ENCODE results near the gene FURIN. TPM values are rescaled to one million over a fixed set of nuclear protein-coding genes. Genes with fewer than 3 reads are reported as not detected.

FURIN gene
- total and polyA plus RNA-seq, 9 of the 15 experiments (the other 6 are each of a cell fraction or from before 2014, with no cell fraction given): 0.92 to 99.9 (median 34.8) TPM

- TF ChIP-seq CHAMP1 (IDR thresholded peaks at IDR 0.05) (no peak), HSF4 (CRISPR knock-in tag; IDR thresholded peaks at IDR 0.05; ENCODE audit: borderline replicate concordance) (no peak), HMG20B (CRISPR knock-in tag; IDR thresholded peaks at IDR 0.05) (no peak), ZNF165 (CRISPR knock-in tag; IDR thresholded peaks at IDR 0.05; ENCODE audit: borderline replicate concordance) (no peak), SNAPC5 (CRISPR knock-in tag; IDR thresholded peaks at IDR 0.05) (no peak), ATF6 (CRISPR knock-in tag; IDR thresholded peaks at IDR 0.05) (no peak), PTBP1 (IDR thresholded peaks at IDR 0.05; ENCODE audit: low read depth, low read length) (no peak), ZNF316 (IDR thresholded peaks at IDR 0.05) (no peak), ZKSCAN8 (CRISPR knock-in tag; IDR thresholded peaks at IDR 0.05) (no peak), ZFX (CRISPR knock-in tag; IDR thresholded peaks at IDR 0.05) (peak; percentile 42; the same call in 1 of the 2 replicates), PML (IDR thresholded peaks at IDR 0.05; ENCODE audit: low read length) (0 out of 2 replicates have a peak, but pooled peaks have one; percentile 5), HINFP (tag; conservative IDR thresholded peaks at IDR 0.05; ENCODE audit: low read depth) (no peak), ELF2 (CRISPR knock-in tag; IDR thresholded peaks at IDR 0.05) (no peak), TFE3 (CRISPR knock-in tag; IDR thresholded peaks at IDR 0.05) (no peak), HOMEZ (CRISPR knock-in tag; IDR thresholded peaks at IDR 0.05) (no peak), TAF9B (IDR thresholded peaks at IDR 0.05; ENCODE audit: partially characterized antibody) (no peak)
Observed at GRCh38 chr15:90883526-90883975, 15.2 kb downstream of the FURIN start (continued).

Measured in K562 (cell line).